Astrocyte (in vitro differentiated cells and primary cell): ENCODE measurements around the gene C8B. TPM values are rescaled to one million over a fixed set of nuclear protein-coding genes. Genes with fewer than 3 reads are reported as not detected.

Experiments used
- DNase-seq: peaks from one replicate; pipeline ENCODE4 v3.0.0-alpha.2; 2010; ENCODE audit warnings: low read depth
- FAIRE-seq: peaks from 2 replicates; lab custom pipeline; 2011; peaks lifted over from hg19 to GRCh38; lab: Jason Lieb, UNC
- H2AFZ ChIP-seq: 2 replicates; pipeline ENCODE4 v1.6.0; 2012; ENCODE audit warnings: low read depth, low read length, inconsistent platforms
- H3K27ac ChIP-seq: 2 replicates; pipeline ENCODE4 v1.5.1; 2011; ENCODE audit warnings: low read depth, low read length, inconsistent platforms
- H3K27me3 ChIP-seq: 2 replicates; pipeline ENCODE4 v1.6.0; 2011; ENCODE audit warnings: low read length, inconsistent platforms; ENCODE audit not compliant: insufficient read depth
- H3K36me3 ChIP-seq: 2 replicates; pipeline ENCODE4 v1.5.1; 2011; ENCODE audit warnings: low read length, inconsistent platforms; ENCODE audit not compliant: insufficient read depth
- H3K4me1 ChIP-seq: 2 replicates; pipeline ENCODE4 v1.5.1; 2011; ENCODE audit warnings: low read length, inconsistent platforms; ENCODE audit not compliant: insufficient read depth
- H3K4me2 ChIP-seq: 2 replicates; pipeline ENCODE4 v1.6.0; 2012; ENCODE audit warnings: low read length, inconsistent platforms
- H3K4me3 ChIP-seq: 2 replicates; pipeline ENCODE4 v1.5.1; 2011; ENCODE audit warnings: low read depth, mild to moderate bottlenecking, low read length, inconsistent platforms; ENCODE audit not compliant: insufficient read depth
- H3K79me2 ChIP-seq: 2 replicates; pipeline ENCODE4 v1.6.0; 2012; ENCODE audit warnings: mild to moderate bottlenecking, low read length, inconsistent platforms; ENCODE audit not compliant: insufficient read depth
- H3K9ac ChIP-seq: 2 replicates; pipeline ENCODE4 v1.6.0; 2012; ENCODE audit warnings: mild to moderate bottlenecking, low read length, inconsistent platforms
- H3K9me3 ChIP-seq: 2 replicates; pipeline ENCODE4 v1.5.1; 2012; ENCODE audit warnings: low read depth, mild to moderate bottlenecking, low read length, inconsistent platforms; ENCODE audit not compliant: insufficient read depth
- H4K20me1 ChIP-seq: 2 replicates; pipeline ENCODE4 v1.6.0; 2012; ENCODE audit warnings: low read length, inconsistent platforms; ENCODE audit not compliant: insufficient read depth
- H3K27ac Mint-ChIP-seq: one replicate; pipeline ENCODE4 v1.8.0; 2021; ENCODE audit warnings: mild to moderate bottlenecking, mixed read lengths; ENCODE audit not compliant: unreplicated experiment
- H3K27me3 Mint-ChIP-seq: one replicate; pipeline ENCODE4 v1.8.0; 2021; ENCODE audit warnings: low read depth, mixed read lengths; ENCODE audit not compliant: unreplicated experiment
- H3K36me3 Mint-ChIP-seq: one replicate; pipeline ENCODE4 v1.8.0; 2021; ENCODE audit warnings: low read depth, mixed read lengths; ENCODE audit not compliant: unreplicated experiment
- H3K4me1 Mint-ChIP-seq: one replicate; pipeline ENCODE4 v1.8.0; 2021; ENCODE audit warnings: low read depth, mixed read lengths; ENCODE audit not compliant: unreplicated experiment
- H3K4me3 Mint-ChIP-seq: one replicate; pipeline ENCODE4 v1.8.0; 2021; ENCODE audit warnings: mild to moderate bottlenecking, moderate library complexity, mixed read lengths; ENCODE audit not compliant: unreplicated experiment
- H3K9me3 Mint-ChIP-seq: one replicate; pipeline ENCODE4 v1.8.0; 2021; ENCODE audit warnings: mild to moderate bottlenecking, mixed read lengths; ENCODE audit not compliant: unreplicated experiment
- CTCF ChIP-seq: IDR thresholded peaks from 2 replicates; pipeline ENCODE4 v1.5.1; 2011; ENCODE audit warnings: low read depth, mild to moderate bottlenecking, inconsistent platforms, low read length, moderate library complexity; ENCODE audit not compliant: insufficient read depth
- EZH2 ChIP-seq: IDR thresholded peaks from 2 replicates; pipeline ENCODE4 v1.6.1; 2012; ENCODE audit warnings: mild to moderate bottlenecking, low read length, inconsistent platforms; ENCODE audit not compliant: insufficient read depth
- total RNA-seq: library from RNA; stranded (reverse); gene quantifications from 2 replicates; pipeline ENCODE4 v1.2.1, GENCODE V29; 2021

The C8B gene
- total RNA-seq, 1 donor from 2014 or later: not detected

DNA sequence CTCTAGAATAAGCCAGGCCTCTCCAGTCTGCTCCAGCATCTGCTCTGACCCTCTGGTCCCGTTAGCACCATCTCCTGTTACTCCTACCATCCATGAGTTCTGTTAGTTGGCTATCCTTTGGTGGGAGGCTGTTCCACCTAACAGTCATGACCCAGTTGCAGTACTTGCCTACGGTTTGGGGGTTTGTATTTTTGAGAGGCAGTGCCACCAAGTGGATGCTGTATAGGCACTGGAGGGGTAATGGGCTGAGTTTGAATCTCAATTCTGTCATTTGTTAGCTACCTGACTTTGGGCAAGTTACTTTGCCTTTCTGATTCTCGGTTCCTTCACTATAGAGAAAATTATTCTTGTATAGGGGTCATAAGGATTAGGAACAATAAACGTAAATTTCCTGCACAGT is 12.1 kb upstream of the C8B start:
- Histone ChIP-seq H3K9ac (no peak overlapping the region), H2AFZ (no peak overlapping the region), H3K27me3 (no peaks in the 10 kb centered on the region), H3K27ac (no peak overlapping the region), H3K79me2 (no peaks in the 10 kb centered on the region), H4K20me1 (no peaks in the 10 kb centered on the region), H3K4me3 (no peak overlapping the region), H3K9me3 (no peaks in the 10 kb centered on the region), H3K36me3 (no peaks in the 10 kb centered on the region), H3K4me1 (no peaks in the 10 kb centered on the region), H3K4me2 (no peak overlapping the region)
- TF ChIP-seq CTCF: no peak
- no peak for TF ChIP-seq EZH2
- no peak overlapping the region for H3K4me3 Mint-ChIP-seq
- no peaks in the 10 kb centered on the region for H3K4me1 Mint-ChIP-seq
- FAIRE-seq: no peak
- peaks cover 24% of the 10 kb centered on the region for H3K27me3 Mint-ChIP-seq
- peaks cover 1% of the 10 kb centered on the region for H3K9me3 Mint-ChIP-seq
- no peaks in the 10 kb centered on the region for H3K36me3 Mint-ChIP-seq
- no peak for DNase-seq
- no peak overlapping the region for H3K27ac Mint-ChIP-seq

GRCh38 chr1:56975446-56975845 is 9.6 kb upstream of the C8B start:
- no peaks in the 10 kb centered on the region for H3K9me3 ChIP-seq
- H3K79me2 ChIP-seq: no peaks in the 10 kb centered on the region
- H3K4me2 ChIP-seq: no peak overlapping the region
- H3K27ac ChIP-seq: no peak overlapping the region
- no peaks in the 10 kb centered on the region for H3K36me3 Mint-ChIP-seq
- no peaks in the 10 kb centered on the region for H3K4me1 Mint-ChIP-seq
- no peak overlapping the region for H3K27ac Mint-ChIP-seq
- H3K4me1 ChIP-seq: no peaks in the 10 kb centered on the region
- H2AFZ ChIP-seq: no peak overlapping the region
- H3K9ac ChIP-seq: no peak overlapping the region
- FAIRE-seq: no peak
- no peaks in the 10 kb centered on the region for H4K20me1 ChIP-seq
- peaks cover 23% of the 10 kb centered on the region for H3K27me3 Mint-ChIP-seq
- no peak for DNase-seq
- H3K9me3 Mint-ChIP-seq: no peaks in the 10 kb centered on the region
- H3K27me3 ChIP-seq: no peaks in the 10 kb centered on the region
- H3K36me3 ChIP-seq: no peaks in the 10 kb centered on the region
- no peak overlapping the region for H3K4me3 ChIP-seq
- no peak for TF ChIP-seq CTCF
- no peak for TF ChIP-seq EZH2
- no peak overlapping the region for H3K4me3 Mint-ChIP-seq

- Mint-ChIP-seq H3K27ac (no peak overlapping the region), H3K4me1 (no peaks in the 10 kb centered on the region), H3K27me3 (peaks cover 25% of the 10 kb centered on the region), H3K4me3 (no peak overlapping the region), H3K36me3 (no peaks in the 10 kb centered on the region), H3K9me3 (no peaks in the 10 kb centered on the region)
- H2AFZ ChIP-seq: no peak overlapping the region
- DNase-seq: no peak
- no peaks in the 10 kb centered on the region for H3K9me3 ChIP-seq
- H3K4me2 ChIP-seq: no peak overlapping the region
- H3K4me3 ChIP-seq: no peak overlapping the region
- no peaks in the 10 kb centered on the region for H3K27me3 ChIP-seq
- no peaks in the 10 kb centered on the region for H3K79me2 ChIP-seq
- H3K27ac ChIP-seq: no peak overlapping the region
- no peak overlapping the region for H3K9ac ChIP-seq
- FAIRE-seq: no peak
- no peaks in the 10 kb centered on the region for H4K20me1 ChIP-seq
- no peaks in the 10 kb centered on the region for H3K4me1 ChIP-seq
- TF ChIP-seq EZH2: no peak
- TF ChIP-seq CTCF: no peak
- H3K36me3 ChIP-seq: no peaks in the 10 kb centered on the region
These were observed 8.3 kb upstream of the C8B start for GRCh38 chr1:56973923-56974742.
